OCI-LY1 (cell line): ENCODE data around the gene TBXT.

Experiments
- H2AFZ ChIP-seq: fragments of 200-600 bp; sonication (generic), shearing (Covaris generic); 2 replicates; pipeline ENCODE4 v1.6.0; 2014; ENCODE audit warnings: antibody characterized with exemption, mild to moderate bottlenecking, low read length
- H3F3A ChIP-seq: fragments of 200-600 bp; sonication (generic), shearing (Covaris generic); 2 replicates; pipeline ENCODE4 v1.6.0; 2014; ENCODE audit warnings: mild to moderate bottlenecking, antibody characterized with exemption, low read length, moderate library complexity; ENCODE audit not compliant: insufficient read depth
- H3K27ac ChIP-seq: fragments of 200-600 bp; sonication (generic); 2 replicates; pipeline ENCODE4 v1.5.1; 2014; ENCODE audit warnings: low read length, mixed run types, mild to moderate bottlenecking, low read depth; ENCODE audit not compliant: poor library complexity, severe bottlenecking
- H3K27me3 ChIP-seq: fragments of 200-600 bp; sonication (generic); 2 replicates; pipeline ENCODE4 v1.6.0; 2014; ENCODE audit warnings: antibody characterized with exemption, mild to moderate bottlenecking, low read length, moderate library complexity; ENCODE audit not compliant: insufficient read depth
- H3K36me3 ChIP-seq: fragments of 200-600 bp; sonication (generic); 2 replicates; pipeline ENCODE4 v1.6.1; 2014; ENCODE audit warnings: mild to moderate bottlenecking, antibody characterized with exemption, low read length, moderate library complexity, mixed read lengths; ENCODE audit not compliant: insufficient read depth
- H3K4me1 ChIP-seq: fragments of 200-600 bp; sonication (generic); 2 replicates; pipeline ENCODE4 v1.5.1; 2014; ENCODE audit warnings: mild to moderate bottlenecking, low read length, moderate library complexity; ENCODE audit not compliant: insufficient read depth, severe bottlenecking
- H3K4me2 ChIP-seq: fragments of 200-600 bp; sonication (generic), shearing (Covaris generic); 2 replicates; pipeline ENCODE4 v1.6.1; 2014; ENCODE audit warnings: low read length
- H3K4me3 ChIP-seq: fragments of 200-600 bp; sonication (generic); 2 replicates; pipeline ENCODE4 v1.5.1; 2014; ENCODE audit warnings: low read length, low read depth, mild to moderate bottlenecking, mixed read lengths; ENCODE audit not compliant: poor library complexity, severe bottlenecking
- H3K79me2 ChIP-seq: fragments of 200-600 bp; shearing (Covaris generic); 2 replicates; pipeline ENCODE4 v1.6.1; 2016; ENCODE audit warnings: mixed run types, low read length, mixed read lengths; ENCODE audit not compliant: insufficient read depth
- H3K9ac ChIP-seq: fragments of 200-600 bp; sonication (generic), shearing (Covaris generic); 2 replicates; pipeline ENCODE4 v1.6.1; 2014; ENCODE audit warnings: mild to moderate bottlenecking, low read length, mixed read lengths
- H3K9me2 ChIP-seq: fragments of 200-600 bp; sonication (generic), shearing (Covaris generic); 2 replicates; pipeline ENCODE4 v1.6.1; 2014; ENCODE audit warnings: low read depth, mild to moderate bottlenecking, low read length, mixed read lengths
- H3K9me3 ChIP-seq: fragments of 200-600 bp; shearing (Covaris generic); 2 replicates; pipeline ENCODE4 v1.6.1; 2014; ENCODE audit warnings: low read length, mixed read lengths
- H4K20me1 ChIP-seq: fragments of 200-600 bp; sonication (generic), shearing (Covaris generic); 2 replicates; pipeline ENCODE4 v1.6.0; 2016; ENCODE audit warnings: mild to moderate bottlenecking, low read length; ENCODE audit not compliant: insufficient read depth
- CTCF ChIP-seq: fragments of 200-600 bp; sonication (generic), shearing (Covaris generic); IDR thresholded peaks from 2 replicates; pipeline ENCODE4 v1.5.1; 2017; ENCODE audit warnings: mild to moderate bottlenecking, antibody characterized with exemption, low read length, moderate library complexity, mixed read lengths
- EZH2 ChIP-seq: fragments of 200-600 bp; sonication (generic), shearing (Covaris generic); IDR thresholded peaks from 2 replicates; pipeline ENCODE4 v1.8.0; 2017; ENCODE audit warnings: borderline replicate concordance, mixed run types, mild to moderate bottlenecking, antibody characterized with exemption, low read length, moderate library complexity, mixed read lengths

TBXT gene

GRCh38 chr6:166119116-166119911 is 48.3 kb downstream of the TBXT start:
- H3F3A ChIP-seq: no peaks in the 10 kb centered on the region
- no peaks in the 10 kb centered on the region for H3K4me1 ChIP-seq
- H2AFZ ChIP-seq: no peak overlapping the region
- no peaks in the 10 kb centered on the region for H4K20me1 ChIP-seq
- H3K4me2 ChIP-seq: no peak overlapping the region
- H3K9ac ChIP-seq: no peak overlapping the region
- no peaks in the 10 kb centered on the region for H3K79me2 ChIP-seq
- H3K27me3 ChIP-seq: no peaks in the 10 kb centered on the region
- H3K4me3 ChIP-seq: no peak overlapping the region
- H3K36me3 ChIP-seq: no peaks in the 10 kb centered on the region
- no peaks in the 10 kb centered on the region for H3K9me2 ChIP-seq
- no peak overlapping the region for H3K27ac ChIP-seq
- peaks cover 4% of the 10 kb centered on the region; the same call in 1 of the 2 replicates for H3K9me3 ChIP-seq
- TF ChIP-seq EZH2: no peak
- TF ChIP-seq CTCF: no peak

GRCh38 chr6:166115609-166116008 is 52.0 kb downstream of the TBXT start:
- Histone ChIP-seq H3K36me3 (no peaks in the 10 kb centered on the region), H3K27me3 (no peaks in the 10 kb centered on the region), H4K20me1 (no peaks in the 10 kb centered on the region), H3K79me2 (no peaks in the 10 kb centered on the region), H3K9me2 (no peaks in the 10 kb centered on the region), H3K9ac (no peak overlapping the region), H2AFZ (no peak overlapping the region), H3K9me3 (peaks cover 4% of the 10 kb centered on the region; the same call in 1 of the 2 replicates), H3F3A (no peaks in the 10 kb centered on the region), H3K4me3 (no peak overlapping the region), H3K27ac (no peak overlapping the region), H3K4me1 (no peaks in the 10 kb centered on the region), H3K4me2 (no peak overlapping the region)
- TF ChIP-seq CTCF: no peak
- TF ChIP-seq EZH2: no peak

GRCh38 chr6:166112580-166112979 is 55.1 kb downstream of the TBXT start:
- Histone ChIP-seq H3K9me2 (no peaks in the 10 kb centered on the region), H3F3A (no peaks in the 10 kb centered on the region), H2AFZ (no peak overlapping the region), H3K4me3 (no peak overlapping the region), H3K36me3 (no peaks in the 10 kb centered on the region), H3K9me3 (peaks cover 4% of the 10 kb centered on the region; the same call in 1 of the 2 replicates), H4K20me1 (no peaks in the 10 kb centered on the region), H3K4me1 (no peaks in the 10 kb centered on the region), H3K27ac (no peak overlapping the region), H3K4me2 (no peak overlapping the region), H3K27me3 (no peaks in the 10 kb centered on the region), H3K79me2 (no peaks in the 10 kb centered on the region), H3K9ac (no peak overlapping the region)
- TF ChIP-seq CTCF (no peak), EZH2 (no peak)
